Inflammatory macrophage (primary cell): ENCODE data around the gene DYRK1B.
"Not testable (repeated sequence)": the region's sequence is repeated elsewhere in the genome, so short reads cannot be mapped to it uniquely, and the experiment has no call there.

Experiments
- DNase-seq, 2 donors: peaks; one replicate each; pipeline ENCODE4 v3.0.0-alpha.2; 2020 to 2022

DYRK1B gene

GRCh38 chr19:39829702-39830275 lies 4.2 kb downstream of the DYRK1B start:
- no peak for DNase-seq

- DNase-seq, result peak in 1 of 2 donors; percentile 22
These were observed 5.3 kb downstream of the DYRK1B start for GRCh38 chr19:39828654-39829032.

GRCh38 chr19:39828015-39828653 lies 5.8 kb downstream of the DYRK1B start:
- no peak for DNase-seq

GRCh38 chr19:39827216-39827615 lies 6.7 kb downstream of the DYRK1B start:
- no peak for DNase-seq

- DNase-seq, result no peak
These were observed 7.5 kb downstream of the DYRK1B start for GRCh38 chr19:39826311-39826945.

- no peak for DNase-seq
These were observed 8.4 kb downstream of the DYRK1B start for GRCh38 chr19:39825531-39826076.

- no peak for DNase-seq
These were observed 8.9 kb downstream of the DYRK1B start for GRCh38 chr19:39825093-39825463.

- peak; percentile 89 to 91 for DNase-seq
These were observed 9.5 kb downstream of the DYRK1B start for GRCh38 chr19:39824143-39825092.

GRCh38 chr19:39823686-39824085 lies 10.3 kb downstream of the DYRK1B start:
- DNase-seq, result no peak

- DNase-seq, result no peak
These were observed 13.3 kb downstream of the DYRK1B start for GRCh38 chr19:39820696-39821095.

- no peak for DNase-seq
These were observed 14.2 kb downstream of the DYRK1B start for GRCh38 chr19:39819786-39820185.

GRCh38 chr19:39818626-39819097 lies 15.3 kb downstream of the DYRK1B start:
- DNase-seq, result no peak

GRCh38 chr19:39817888-39818561 lies 15.9 kb downstream of the DYRK1B start:
- DNase-seq, result no peak

- no peak for DNase-seq
These were observed 17.5 kb downstream of the DYRK1B start for GRCh38 chr19:39816287-39817048.

GRCh38 chr19:39814595-39814994 lies 19.4 kb downstream of the DYRK1B start:
- DNase-seq, result no peak

GRCh38 chr19:39814111-39814510 lies 19.9 kb downstream of the DYRK1B start:
- not testable (repeated sequence) for DNase-seq

GRCh38 chr19:39813264-39813993 lies 20.5 kb downstream of the DYRK1B start:
- DNase-seq, result no peak

GRCh38 chr19:39811064-39811463 lies 22.9 kb downstream of the DYRK1B start:
- no peak for DNase-seq

- no peak for DNase-seq
These were observed 23.5 kb downstream of the DYRK1B start for GRCh38 chr19:39810424-39810823.

- DNase-seq, result no peak
These were observed 24.6 kb downstream of the DYRK1B start for GRCh38 chr19:39809368-39809767.

- not testable (repeated sequence) for DNase-seq
These were observed 25.3 kb downstream of the DYRK1B start for GRCh38 chr19:39808688-39809087.
